ENCODE data around the gene COL19A1. TPM values are rescaled to one million over a fixed set of nuclear protein-coding genes. Genes with fewer than 3 reads are reported as not detected.

The COL19A1 gene
- total RNA-seq, 1 experiment from 2014 or later, result not detected

GRCh38 chr6:70037445-70037844 lies 171.1 kb downstream of the COL19A1 start:
- CTCF ChIA-PET, result no interaction called here
- DNase-seq, result no peak
- H3K4me1 ChIP-seq (replicated peaks; ENCODE audit: insufficient read depth), result no peaks in the 10 kb centered on the region
- intact Hi-C loops (cut with micrococcal nuclease; ENCODE audit: unreplicated experiment), result no loop called here
- no peak overlapping the region for H3K4me3 ChIP-seq
- no peaks in the 10 kb centered on the region for H3K79me2 ChIP-seq (ENCODE audit: low read depth)
- H3K27ac ChIP-seq, result no peak overlapping the region
- no peak for TF ChIP-seq CTCF (conservative IDR thresholded peaks at IDR 0.05)
- TF ChIP-seq EZH2 (IDR thresholded peaks at IDR 0.05; ENCODE audit: low read depth), result no peak
- H2AFZ ChIP-seq, result no peak overlapping the region
- H4K20me1 ChIP-seq (ENCODE audit: insufficient read depth), result no peaks in the 10 kb centered on the region
- no peaks in the 10 kb centered on the region for H3F3A ChIP-seq (ENCODE audit: insufficient read depth, low read depth)
- H3K9me3 ChIP-seq (ENCODE audit: insufficient read depth, low read depth), result no peaks in the 10 kb centered on the region
- no peak overlapping the region for H3K4me2 ChIP-seq
- no peaks in the 10 kb centered on the region for H3K9me2 ChIP-seq (ENCODE audit: insufficient read depth)
- no TSS peak for BruUV-seq (replicated peaks)
- POLR2A ChIA-PET (ENCODE audit: unreplicated experiment), result no interaction called here
- no peaks in the 10 kb centered on the region for H3K36me3 ChIP-seq (ENCODE audit: low read depth)
- no peaks in the 10 kb centered on the region for H3K27me3 ChIP-seq (ENCODE audit: insufficient read depth, low read depth)

- no peak overlapping the region for H3K27ac ChIP-seq
- POLR2A ChIA-PET (ENCODE audit: unreplicated experiment), result no interaction called here
- no peak overlapping the region for H2AFZ ChIP-seq
- no peaks in the 10 kb centered on the region for H3K27me3 ChIP-seq (ENCODE audit: insufficient read depth, low read depth)
- H3K4me1 ChIP-seq (replicated peaks; ENCODE audit: insufficient read depth), result no peaks in the 10 kb centered on the region
- CTCF ChIA-PET, result no interaction called here
- no peaks in the 10 kb centered on the region for H3F3A ChIP-seq (ENCODE audit: insufficient read depth, low read depth)
- no peaks in the 10 kb centered on the region for H3K9me2 ChIP-seq (ENCODE audit: insufficient read depth)
- intact Hi-C loops (cut with micrococcal nuclease; ENCODE audit: unreplicated experiment), result no loop called here
- DNase-seq, result no peak
- H3K9me3 ChIP-seq (ENCODE audit: insufficient read depth, low read depth), result no peaks in the 10 kb centered on the region
- H4K20me1 ChIP-seq (ENCODE audit: insufficient read depth), result no peaks in the 10 kb centered on the region
- no peak overlapping the region for H3K4me3 ChIP-seq
- no peak for TF ChIP-seq CTCF (conservative IDR thresholded peaks at IDR 0.05)
- TF ChIP-seq EZH2 (IDR thresholded peaks at IDR 0.05; ENCODE audit: low read depth), result no peak
- H3K36me3 ChIP-seq (ENCODE audit: low read depth), result no peaks in the 10 kb centered on the region
- H3K79me2 ChIP-seq (ENCODE audit: low read depth), result no peaks in the 10 kb centered on the region
- BruUV-seq (replicated peaks), result no TSS peak
- H3K4me2 ChIP-seq, result no peak overlapping the region
Observed at GRCh38 chr6:70040766-70041165, 174.4 kb downstream of the COL19A1 start.

- Histone ChIP-seq H3K27me3 (ENCODE audit: insufficient read depth, low read depth) (no peaks in the 10 kb centered on the region), H4K20me1 (ENCODE audit: insufficient read depth) (no peaks in the 10 kb centered on the region), H3K9me3 (ENCODE audit: insufficient read depth, low read depth) (no peaks in the 10 kb centered on the region), H3K4me1 (replicated peaks; ENCODE audit: insufficient read depth) (no peaks in the 10 kb centered on the region), H3F3A (ENCODE audit: insufficient read depth, low read depth) (no peaks in the 10 kb centered on the region), H2AFZ (no peak overlapping the region), H3K27ac (no peak overlapping the region), H3K36me3 (ENCODE audit: low read depth) (no peaks in the 10 kb centered on the region), H3K79me2 (ENCODE audit: low read depth) (no peaks in the 10 kb centered on the region), H3K4me3 (no peak overlapping the region), H3K9me2 (ENCODE audit: insufficient read depth) (no peaks in the 10 kb centered on the region), H3K4me2 (no peak overlapping the region)
- no peak for DNase-seq
- TF ChIP-seq CTCF (conservative IDR thresholded peaks at IDR 0.05) (no peak), EZH2 (IDR thresholded peaks at IDR 0.05; ENCODE audit: low read depth) (no peak)
- CTCF ChIA-PET, result no interaction called here
- POLR2A ChIA-PET (ENCODE audit: unreplicated experiment), result no interaction called here
- intact Hi-C loops (cut with micrococcal nuclease; ENCODE audit: unreplicated experiment), result no loop called here
- no TSS peak for BruUV-seq (replicated peaks)
Observed at GRCh38 chr6:70041411-70041810, 175.1 kb downstream of the COL19A1 start.

Data from PC-9 (cell line).